Astrocyte (in vitro differentiated cells and primary cell): ENCODE data around the gene PHF10. TPM values are rescaled to one million over a fixed set of nuclear protein-coding genes. Genes with fewer than 3 reads are reported as not detected.

ENCODE experiments used
- DNase-seq: peaks from one replicate; pipeline ENCODE4 v3.0.0-alpha.2; 2010; ENCODE audit warnings: low read depth
- FAIRE-seq: peaks from 2 replicates; lab custom pipeline; 2011; peaks lifted over from hg19 to GRCh38; lab: Jason Lieb, UNC
- H2AFZ ChIP-seq: 2 replicates; pipeline ENCODE4 v1.6.0; 2012; ENCODE audit warnings: low read depth, low read length, inconsistent platforms
- H3K27ac ChIP-seq: 2 replicates; pipeline ENCODE4 v1.5.1; 2011; ENCODE audit warnings: low read depth, low read length, inconsistent platforms
- H3K27me3 ChIP-seq: 2 replicates; pipeline ENCODE4 v1.6.0; 2011; ENCODE audit warnings: low read length, inconsistent platforms; ENCODE audit not compliant: insufficient read depth
- H3K36me3 ChIP-seq: 2 replicates; pipeline ENCODE4 v1.5.1; 2011; ENCODE audit warnings: low read length, inconsistent platforms; ENCODE audit not compliant: insufficient read depth
- H3K4me1 ChIP-seq: 2 replicates; pipeline ENCODE4 v1.5.1; 2011; ENCODE audit warnings: low read length, inconsistent platforms; ENCODE audit not compliant: insufficient read depth
- H3K4me2 ChIP-seq: 2 replicates; pipeline ENCODE4 v1.6.0; 2012; ENCODE audit warnings: low read length, inconsistent platforms
- H3K4me3 ChIP-seq: 2 replicates; pipeline ENCODE4 v1.5.1; 2011; ENCODE audit warnings: low read depth, mild to moderate bottlenecking, low read length, inconsistent platforms; ENCODE audit not compliant: insufficient read depth
- H3K79me2 ChIP-seq: 2 replicates; pipeline ENCODE4 v1.6.0; 2012; ENCODE audit warnings: mild to moderate bottlenecking, low read length, inconsistent platforms; ENCODE audit not compliant: insufficient read depth
- H3K9ac ChIP-seq: 2 replicates; pipeline ENCODE4 v1.6.0; 2012; ENCODE audit warnings: mild to moderate bottlenecking, low read length, inconsistent platforms
- H3K9me3 ChIP-seq: 2 replicates; pipeline ENCODE4 v1.5.1; 2012; ENCODE audit warnings: low read depth, mild to moderate bottlenecking, low read length, inconsistent platforms; ENCODE audit not compliant: insufficient read depth
- H4K20me1 ChIP-seq: 2 replicates; pipeline ENCODE4 v1.6.0; 2012; ENCODE audit warnings: low read length, inconsistent platforms; ENCODE audit not compliant: insufficient read depth
- H3K27ac Mint-ChIP-seq: one replicate; pipeline ENCODE4 v1.8.0; 2021; ENCODE audit warnings: mild to moderate bottlenecking, mixed read lengths; ENCODE audit not compliant: unreplicated experiment
- H3K27me3 Mint-ChIP-seq: one replicate; pipeline ENCODE4 v1.8.0; 2021; ENCODE audit warnings: low read depth, mixed read lengths; ENCODE audit not compliant: unreplicated experiment
- H3K36me3 Mint-ChIP-seq: one replicate; pipeline ENCODE4 v1.8.0; 2021; ENCODE audit warnings: low read depth, mixed read lengths; ENCODE audit not compliant: unreplicated experiment
- H3K4me1 Mint-ChIP-seq: one replicate; pipeline ENCODE4 v1.8.0; 2021; ENCODE audit warnings: low read depth, mixed read lengths; ENCODE audit not compliant: unreplicated experiment
- H3K4me3 Mint-ChIP-seq: one replicate; pipeline ENCODE4 v1.8.0; 2021; ENCODE audit warnings: mild to moderate bottlenecking, moderate library complexity, mixed read lengths; ENCODE audit not compliant: unreplicated experiment
- H3K9me3 Mint-ChIP-seq: one replicate; pipeline ENCODE4 v1.8.0; 2021; ENCODE audit warnings: mild to moderate bottlenecking, mixed read lengths; ENCODE audit not compliant: unreplicated experiment
- EZH2 ChIP-seq: IDR thresholded peaks from 2 replicates; pipeline ENCODE4 v1.6.1; 2012; ENCODE audit warnings: mild to moderate bottlenecking, low read length, inconsistent platforms; ENCODE audit not compliant: insufficient read depth
- total RNA-seq: library from RNA; stranded (reverse); gene quantifications from 2 replicates; pipeline ENCODE4 v1.2.1, GENCODE V29; 2021
- TF ChIP-seq, protein P1 (sequence below): IDR thresholded peaks from 2 replicates; pipeline ENCODE4 v1.5.1; 2011; ENCODE audit warnings: low read depth, mild to moderate bottlenecking, inconsistent platforms, low read length, moderate library complexity; ENCODE audit not compliant: insufficient read depth

The PHF10 gene
- total RNA-seq, 1 donor from 2014 or later = 30.9 TPM

DNA sequence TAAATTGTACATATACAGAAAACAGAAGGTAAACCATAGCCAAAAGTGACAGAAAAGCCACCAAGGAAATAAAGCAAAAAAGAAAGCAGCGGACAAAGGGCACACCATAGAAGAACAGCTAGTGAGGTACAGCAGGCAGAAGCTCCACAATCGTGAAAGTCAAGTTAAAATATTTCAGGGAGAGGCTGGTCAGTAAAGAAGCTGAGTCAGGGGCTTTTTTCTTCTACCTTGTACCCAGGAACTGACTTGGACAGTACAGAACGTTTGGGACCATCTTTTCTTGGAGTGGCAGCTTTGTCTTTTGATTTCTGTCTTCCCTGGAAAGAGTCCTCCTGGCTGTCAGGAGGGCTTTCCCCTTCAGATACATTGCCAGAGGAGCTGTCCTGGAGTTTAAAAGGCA is 14.3 kb downstream of the PHF10 start:
- no peak for TF ChIP-seq EZH2
- TF ChIP-seq, protein P1, sequence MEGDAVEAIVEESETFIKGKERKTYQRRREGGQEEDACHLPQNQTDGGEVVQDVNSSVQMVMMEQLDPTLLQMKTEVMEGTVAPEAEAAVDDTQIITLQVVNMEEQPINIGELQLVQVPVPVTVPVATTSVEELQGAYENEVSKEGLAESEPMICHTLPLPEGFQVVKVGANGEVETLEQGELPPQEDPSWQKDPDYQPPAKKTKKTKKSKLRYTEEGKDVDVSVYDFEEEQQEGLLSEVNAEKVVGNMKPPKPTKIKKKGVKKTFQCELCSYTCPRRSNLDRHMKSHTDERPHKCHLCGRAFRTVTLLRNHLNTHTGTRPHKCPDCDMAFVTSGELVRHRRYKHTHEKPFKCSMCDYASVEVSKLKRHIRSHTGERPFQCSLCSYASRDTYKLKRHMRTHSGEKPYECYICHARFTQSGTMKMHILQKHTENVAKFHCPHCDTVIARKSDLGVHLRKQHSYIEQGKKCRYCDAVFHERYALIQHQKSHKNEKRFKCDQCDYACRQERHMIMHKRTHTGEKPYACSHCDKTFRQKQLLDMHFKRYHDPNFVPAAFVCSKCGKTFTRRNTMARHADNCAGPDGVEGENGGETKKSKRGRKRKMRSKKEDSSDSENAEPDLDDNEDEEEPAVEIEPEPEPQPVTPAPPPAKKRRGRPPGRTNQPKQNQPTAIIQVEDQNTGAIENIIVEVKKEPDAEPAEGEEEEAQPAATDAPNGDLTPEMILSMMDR = no peak
- Histone ChIP-seq H3K27ac (no peak overlapping the region), H3K4me1 (peaks cover under 1% of the 10 kb centered on the region), H3K9ac (no peak overlapping the region), H3K36me3 (peaks cover 19% of the 10 kb centered on the region), H3K9me3 (no peaks in the 10 kb centered on the region), H2AFZ (no peak overlapping the region), H4K20me1 (peaks cover 3% of the 10 kb centered on the region), H3K4me3 (no peak overlapping the region), H3K27me3 (no peaks in the 10 kb centered on the region), H3K79me2 (peaks cover 8% of the 10 kb centered on the region), H3K4me2 (no peak overlapping the region)
- H3K27ac Mint-ChIP-seq = no peak overlapping the region
- FAIRE-seq (no peak), DNase-seq (no peak)
- H3K27me3 Mint-ChIP-seq = no peaks in the 10 kb centered on the region
- H3K4me1 Mint-ChIP-seq = peaks cover 15% of the 10 kb centered on the region
- H3K9me3 Mint-ChIP-seq = no peaks in the 10 kb centered on the region
- no peak overlapping the region for H3K4me3 Mint-ChIP-seq
- no peaks in the 10 kb centered on the region for H3K36me3 Mint-ChIP-seq

DNA sequence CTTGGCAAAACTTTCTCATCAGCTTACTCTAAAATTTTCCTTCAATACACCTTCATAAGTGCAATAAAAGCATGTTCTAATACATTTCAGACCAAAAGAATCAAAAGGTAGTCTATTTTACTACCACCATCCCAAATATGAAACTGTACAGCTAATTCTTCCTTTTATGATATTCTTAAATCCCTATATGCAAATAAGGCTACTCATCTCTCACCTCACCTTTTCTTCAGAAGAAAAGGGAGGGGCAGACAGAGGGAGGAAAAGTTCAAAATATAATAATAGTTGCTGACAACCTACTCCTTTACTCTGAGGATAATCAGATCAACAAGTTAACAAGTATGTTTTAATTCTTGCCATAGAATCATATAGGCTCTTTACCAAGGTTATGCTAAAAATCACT is 15.0 kb downstream of the PHF10 start:
- Histone ChIP-seq H3K9me3 (no peaks in the 10 kb centered on the region), H3K27me3 (no peaks in the 10 kb centered on the region), H3K27ac (no peak overlapping the region), H3K4me1 (peaks cover 7% of the 10 kb centered on the region), H2AFZ (no peak overlapping the region), H4K20me1 (peaks cover 8% of the 10 kb centered on the region), H3K4me2 (no peak overlapping the region), H3K9ac (no peak overlapping the region), H3K36me3 (peaks cover 16% of the 10 kb centered on the region), H3K4me3 (no peak overlapping the region), H3K79me2 (peaks cover 16% of the 10 kb centered on the region)
- DNase-seq (no peak), FAIRE-seq (no peak)
- Mint-ChIP-seq H3K27ac (no peak overlapping the region), H3K36me3 (no peaks in the 10 kb centered on the region), H3K4me1 (peaks cover 18% of the 10 kb centered on the region), H3K9me3 (no peaks in the 10 kb centered on the region), H3K27me3 (no peaks in the 10 kb centered on the region), H3K4me3 (no peak overlapping the region)
- TF ChIP-seq EZH2 = no peak
- TF ChIP-seq, protein P1 = no peak

DNA sequence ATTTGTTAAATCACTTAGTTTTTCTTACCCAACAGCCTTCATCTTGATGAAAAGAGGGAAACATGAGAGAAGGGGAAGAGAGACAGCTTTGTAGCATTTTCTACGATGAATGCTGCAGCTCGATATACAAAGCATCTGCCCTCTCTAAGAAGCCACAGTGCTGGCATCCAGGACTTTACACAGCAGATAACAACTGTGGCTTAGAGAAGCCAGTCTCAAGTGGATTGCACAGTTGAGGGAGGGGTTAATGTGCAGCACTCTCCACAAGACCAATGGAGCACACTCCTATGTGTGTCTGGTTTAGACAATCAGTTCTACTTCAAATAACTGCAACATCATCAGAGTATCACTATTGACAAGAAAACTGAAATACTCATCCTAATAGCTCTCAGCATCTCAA is 16.5 kb downstream of the PHF10 start:
- FAIRE-seq (no peak), DNase-seq (no peak)
- Histone ChIP-seq H3K9me3 (no peaks in the 10 kb centered on the region), H3K4me2 (no peak overlapping the region), H2AFZ (no peak overlapping the region), H3K36me3 (peaks cover 19% of the 10 kb centered on the region), H3K4me1 (peaks cover 16% of the 10 kb centered on the region), H3K27me3 (no peaks in the 10 kb centered on the region), H3K27ac (no peak overlapping the region), H3K9ac (no peak overlapping the region), H4K20me1 (peaks cover 23% of the 10 kb centered on the region), H3K4me3 (no peak overlapping the region), H3K79me2 (peaks cover 31% of the 10 kb centered on the region)
- Mint-ChIP-seq H3K27ac (no peak overlapping the region), H3K27me3 (no peaks in the 10 kb centered on the region), H3K4me3 (no peak overlapping the region), H3K4me1 (peaks cover 19% of the 10 kb centered on the region), H3K9me3 (no peaks in the 10 kb centered on the region), H3K36me3 (no peaks in the 10 kb centered on the region)
- TF ChIP-seq EZH2 = no peak
- TF ChIP-seq, protein P1 = no peak
